HG02763 (cell line): ENCODE results near the gene PLEKHG3.

Experiments used
- ATAC-seq: cut with Tn5 transposase; IDR thresholded peaks from one replicate; pipeline ENCODE4 v1.9.1; 2021; ENCODE audit warnings: mild to moderate bottlenecking, moderate library complexity; ENCODE audit not compliant: unreplicated experiment

Gene PLEKHG3

DNA sequence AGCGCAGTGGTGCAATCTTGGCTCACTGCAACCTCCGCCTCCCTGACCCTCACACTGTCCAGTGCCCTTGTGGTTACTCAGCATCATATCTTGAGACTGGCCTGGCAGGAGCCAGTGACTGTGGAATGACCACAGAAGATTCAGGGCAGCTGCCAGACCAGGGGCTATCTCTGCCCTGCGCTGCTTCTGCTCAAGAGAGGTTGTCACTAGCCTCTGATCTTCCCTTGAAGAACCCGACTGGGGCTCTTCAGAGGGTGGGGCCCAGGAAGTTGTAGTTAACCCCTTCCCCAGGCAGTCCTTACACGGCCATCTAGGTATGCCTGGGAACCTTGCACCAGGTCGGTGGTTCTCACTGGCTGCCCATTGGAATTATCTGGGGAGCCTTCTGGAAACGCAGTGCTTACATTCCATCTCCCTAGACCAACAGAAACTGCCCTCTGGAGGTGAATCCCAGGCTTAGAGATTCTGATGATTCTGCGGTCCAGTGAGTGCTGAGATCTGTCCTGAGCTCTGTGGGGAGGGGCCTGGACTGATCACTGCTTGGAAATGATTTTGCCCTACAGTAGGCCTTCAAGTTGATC is 41.4 kb downstream of the PLEKHG3 start:
- ATAC-seq: no peak

DNA sequence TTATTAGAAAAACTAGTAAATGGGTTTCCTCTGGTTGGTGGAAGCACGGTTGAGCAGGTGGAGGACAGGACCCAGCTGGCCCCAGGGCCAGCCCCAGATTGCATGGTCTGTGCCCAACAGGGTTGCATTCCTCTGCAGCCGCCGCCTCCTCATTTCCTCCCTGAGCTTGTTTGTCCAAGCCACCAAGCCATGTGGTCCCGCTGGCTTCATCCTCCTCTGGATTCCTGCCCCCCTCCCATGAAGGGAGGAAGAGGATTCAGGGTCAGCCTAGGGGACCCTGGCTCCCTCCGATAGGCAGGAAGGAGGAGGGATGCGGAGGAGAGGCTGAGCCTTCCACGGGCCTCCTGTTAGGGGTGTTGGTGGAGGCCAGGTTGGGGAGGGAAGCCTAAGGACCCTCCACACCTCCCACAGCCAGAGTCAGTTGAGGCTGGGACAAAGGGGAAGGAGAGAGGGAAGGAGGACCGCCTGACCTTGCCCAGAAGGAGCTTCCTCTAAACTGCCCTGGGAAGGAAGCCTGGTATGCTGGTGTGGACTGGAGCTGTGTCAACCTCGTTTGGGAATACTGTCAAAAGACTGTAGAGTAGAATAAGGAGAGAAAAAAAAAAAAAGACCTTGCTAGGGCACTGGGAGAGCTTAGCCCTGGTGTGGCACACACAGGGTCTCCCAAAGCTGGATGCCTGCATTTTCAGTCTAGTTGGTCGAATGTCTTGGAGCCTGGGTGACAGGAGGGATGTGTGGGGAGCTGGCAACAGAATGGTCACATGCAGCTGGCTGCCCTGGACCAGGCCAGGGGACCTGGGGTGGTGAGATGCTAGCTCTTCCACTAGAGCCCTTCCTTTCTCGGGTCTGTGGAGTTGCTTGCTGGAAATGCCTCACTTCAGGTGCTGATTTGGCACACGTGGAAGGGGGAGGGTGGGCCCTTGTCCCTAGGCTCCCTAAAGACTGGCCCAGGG is 42.4 kb downstream of the PLEKHG3 start:
- ATAC-seq: no peak

DNA sequence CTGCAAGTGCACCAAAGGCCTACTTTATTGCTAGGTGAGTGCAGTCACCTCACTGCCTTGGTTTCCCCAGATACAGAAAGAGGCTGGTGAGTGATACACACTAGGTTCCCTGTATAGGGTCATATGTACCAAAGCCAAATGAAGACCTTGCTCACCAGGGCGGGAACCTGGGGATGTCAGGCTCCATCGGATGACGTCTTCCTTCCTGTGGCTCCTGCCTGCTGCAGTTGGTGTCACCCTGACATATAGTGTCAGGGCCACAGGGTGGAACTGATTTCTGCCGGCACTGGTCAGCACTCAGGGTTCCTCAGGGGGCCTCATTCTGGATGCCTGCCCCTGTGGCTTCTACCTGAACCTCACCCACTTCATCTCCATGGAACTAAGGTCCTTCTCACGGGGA is 43.1 kb downstream of the PLEKHG3 start:
- no peak for ATAC-seq

DNA sequence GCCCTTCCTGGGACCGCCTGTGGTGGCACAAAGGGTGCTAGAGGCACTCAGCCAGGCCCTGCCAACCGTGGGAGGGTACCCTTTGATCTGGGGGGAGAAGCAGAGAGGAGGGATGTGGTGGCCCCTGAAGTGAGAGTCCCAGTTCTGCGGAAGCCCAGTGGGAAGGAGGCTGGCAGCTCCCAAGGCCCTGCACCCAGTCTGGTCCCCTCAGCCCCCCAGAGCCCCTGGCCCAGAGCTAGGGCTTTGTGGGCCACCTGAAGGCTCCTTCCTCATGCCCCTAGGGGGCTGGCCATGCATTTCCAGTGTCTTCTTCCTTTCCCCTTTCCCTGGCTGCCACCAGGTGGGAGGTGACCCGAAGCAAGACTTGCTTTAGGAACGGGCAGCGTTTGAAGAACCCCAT is 44.3 kb downstream of the PLEKHG3 start:
- ATAC-seq: no peak

DNA sequence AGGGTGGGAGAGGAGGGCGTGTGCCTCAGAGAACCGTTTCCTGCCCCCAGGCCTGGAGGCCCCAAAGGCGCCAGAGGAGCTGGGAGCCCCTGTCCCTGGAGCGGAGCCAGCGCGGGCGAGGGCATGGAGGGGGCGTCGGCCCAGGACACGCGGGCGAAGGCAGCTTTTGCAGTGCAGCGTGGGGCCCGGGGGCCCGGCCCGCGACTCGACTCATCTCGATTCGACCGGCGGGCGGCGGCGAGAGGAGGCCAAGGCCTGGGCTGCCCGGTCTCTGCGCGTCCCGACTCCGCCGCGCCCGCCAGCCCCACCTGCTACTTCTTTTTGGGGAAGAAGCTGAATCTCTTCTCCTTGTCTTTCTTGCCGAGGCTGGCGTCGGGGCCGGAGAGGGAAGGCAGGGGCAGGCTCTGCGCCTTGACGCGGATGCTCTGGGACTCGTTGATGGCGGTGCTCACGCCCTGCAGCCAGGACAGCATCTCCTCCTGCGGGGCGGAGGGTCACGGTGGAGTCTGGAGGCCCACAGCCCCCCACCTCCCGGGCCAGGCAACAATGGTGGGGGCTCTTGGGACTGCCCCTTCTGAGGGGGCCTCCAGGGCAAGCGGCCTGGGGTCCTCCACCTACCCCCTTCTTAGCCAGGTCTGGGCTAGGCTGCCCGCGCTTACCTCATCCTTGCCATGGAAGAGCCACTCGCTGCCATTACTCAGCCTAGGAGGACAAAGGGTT is 44.9 kb downstream of the PLEKHG3 start:
- no peak for ATAC-seq

DNA sequence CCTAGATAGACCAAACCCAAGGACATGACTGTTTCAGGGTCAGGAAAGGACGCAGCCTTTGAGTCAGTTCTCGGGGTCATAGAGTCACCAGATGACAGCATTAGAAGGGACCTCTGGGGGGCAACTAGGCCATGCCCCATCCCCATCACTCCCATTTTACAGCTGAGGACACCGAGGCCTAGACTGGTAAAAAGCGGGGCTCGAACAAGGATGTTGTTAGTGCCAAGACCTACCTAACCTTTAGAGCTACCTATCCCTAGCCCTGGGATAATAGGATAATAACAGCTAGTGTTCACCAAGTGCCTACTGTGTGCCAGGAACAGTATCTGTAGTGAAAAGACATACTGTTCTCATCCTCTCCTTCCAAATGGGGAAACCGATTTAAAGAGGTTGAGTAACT is 48.7 kb downstream of the PLEKHG3 start:
- ATAC-seq: no peak

DNA sequence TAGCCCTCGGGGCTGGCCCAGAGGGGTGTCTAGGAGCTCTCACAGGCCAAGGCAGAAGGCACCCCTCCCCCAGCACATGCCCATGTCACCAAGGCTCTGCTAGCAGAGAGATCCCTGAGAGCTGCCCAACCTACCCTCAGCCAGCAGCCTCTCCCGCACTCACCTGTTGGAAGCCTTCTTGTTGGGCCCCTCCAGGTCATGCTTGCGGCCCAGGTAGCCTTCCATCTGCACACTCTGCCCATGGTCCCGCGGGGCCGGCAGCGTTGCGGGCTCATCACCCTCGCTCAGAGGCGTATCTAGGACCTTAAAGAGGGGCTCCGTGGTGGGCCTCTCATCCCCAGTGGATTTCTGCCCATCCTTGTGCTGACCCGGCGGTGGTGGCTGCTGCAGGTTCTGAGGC is 49.1 kb downstream of the PLEKHG3 start:
- no peak for ATAC-seq

DNA sequence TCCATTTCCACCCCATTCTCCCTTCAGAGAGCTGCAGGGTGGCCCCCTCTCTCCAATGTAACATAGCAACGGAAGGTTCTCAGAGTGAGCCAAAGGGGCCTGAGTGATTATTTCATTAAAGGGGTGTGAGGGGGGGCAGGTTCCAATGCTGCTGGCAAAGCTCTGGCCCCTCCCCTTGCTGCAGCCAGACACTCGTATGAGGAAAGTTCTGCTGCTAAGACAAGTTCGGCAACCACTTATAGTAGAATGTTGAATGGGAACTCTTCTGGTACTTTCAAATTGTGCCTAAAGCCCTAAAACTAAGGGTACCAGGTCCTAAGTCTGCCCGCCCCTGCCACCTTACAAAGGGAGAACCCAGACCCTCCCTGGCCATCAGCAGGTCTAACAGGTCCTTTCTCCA is 49.8 kb downstream of the PLEKHG3 start:
- ATAC-seq: no peak

DNA sequence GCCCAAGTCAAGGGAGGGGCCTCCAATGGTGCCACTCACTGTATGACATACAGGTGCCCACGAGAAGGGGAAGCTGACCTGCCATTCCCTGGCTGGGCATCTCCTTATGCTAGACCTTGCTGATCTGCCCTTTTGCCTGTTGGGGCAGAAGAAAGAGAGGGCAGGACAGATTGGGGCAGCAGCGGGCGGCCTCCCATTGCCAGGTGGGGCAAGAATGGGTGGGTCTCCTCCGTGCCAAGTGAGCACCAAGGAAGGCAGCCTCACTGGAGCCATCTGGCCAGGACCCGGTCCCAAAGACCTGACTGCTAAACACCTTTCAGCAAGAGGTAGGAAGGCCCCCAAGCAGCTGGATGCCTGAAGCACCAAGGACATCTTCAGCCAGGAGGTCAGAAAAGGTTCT is 50.5 kb downstream of the PLEKHG3 start:
- ATAC-seq: no peak

DNA sequence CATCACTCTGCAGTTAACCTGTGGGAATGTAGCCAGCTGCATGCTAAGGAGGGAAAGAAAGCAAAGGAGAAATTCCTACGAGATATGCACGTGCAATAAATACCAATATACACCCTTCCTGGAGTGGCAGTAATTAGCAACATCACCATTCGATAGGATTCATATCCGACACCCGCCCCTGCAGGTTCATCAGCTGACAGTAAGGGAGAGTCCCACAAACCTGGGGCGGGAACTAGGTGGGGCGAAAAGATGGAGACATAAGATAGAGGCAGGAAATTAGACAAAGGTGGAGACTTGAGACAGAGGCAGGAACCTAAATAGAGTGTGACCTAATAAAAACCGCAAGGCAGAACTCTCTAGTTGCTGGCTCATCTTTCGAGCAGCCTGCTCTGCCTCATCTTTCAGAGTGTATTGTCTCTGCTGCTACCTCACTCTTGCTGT is 51.6 kb downstream of the PLEKHG3 start:
- no peak for ATAC-seq

DNA sequence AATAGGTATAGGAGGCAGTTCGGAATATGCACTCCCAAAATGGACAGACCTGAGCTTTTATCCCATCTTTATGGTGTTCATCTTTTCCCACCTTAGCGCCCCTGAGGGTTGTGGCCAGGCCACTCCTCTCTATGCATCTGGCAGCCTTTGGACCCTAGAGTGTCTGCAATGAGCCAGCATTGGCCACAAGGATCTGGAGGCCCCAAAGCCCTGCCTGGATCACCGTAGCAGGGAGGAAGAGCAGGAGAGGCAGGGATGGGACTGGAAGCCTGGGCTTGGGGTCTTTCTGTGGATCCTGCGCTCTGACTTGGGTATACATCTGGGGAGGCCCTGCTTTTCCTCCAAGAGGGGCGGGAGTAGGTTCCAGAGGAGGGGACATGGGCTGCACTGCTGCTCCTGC is 52.5 kb downstream of the PLEKHG3 start:
- no peak for ATAC-seq

DNA sequence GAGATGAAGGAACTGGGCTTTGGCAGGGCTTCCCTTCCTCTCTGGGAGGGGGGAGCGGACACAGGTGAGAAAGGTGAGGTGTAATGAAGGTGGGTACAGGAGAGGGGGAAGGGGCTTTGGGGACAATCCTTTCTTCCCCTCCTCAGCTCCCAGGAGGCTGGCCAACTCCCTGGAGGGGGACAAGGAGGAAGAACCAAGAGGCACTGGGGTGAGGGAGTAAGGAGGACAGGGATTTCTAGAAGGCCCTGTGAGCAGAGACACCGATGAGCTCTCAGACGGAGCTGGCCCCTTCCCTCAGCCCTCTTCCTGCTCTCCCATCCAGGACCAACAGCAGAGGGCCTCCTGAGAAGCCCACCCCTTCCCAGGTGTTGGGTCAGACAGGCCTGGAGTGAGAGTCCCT is 53.4 kb downstream of the PLEKHG3 start:
- no peak for ATAC-seq

DNA sequence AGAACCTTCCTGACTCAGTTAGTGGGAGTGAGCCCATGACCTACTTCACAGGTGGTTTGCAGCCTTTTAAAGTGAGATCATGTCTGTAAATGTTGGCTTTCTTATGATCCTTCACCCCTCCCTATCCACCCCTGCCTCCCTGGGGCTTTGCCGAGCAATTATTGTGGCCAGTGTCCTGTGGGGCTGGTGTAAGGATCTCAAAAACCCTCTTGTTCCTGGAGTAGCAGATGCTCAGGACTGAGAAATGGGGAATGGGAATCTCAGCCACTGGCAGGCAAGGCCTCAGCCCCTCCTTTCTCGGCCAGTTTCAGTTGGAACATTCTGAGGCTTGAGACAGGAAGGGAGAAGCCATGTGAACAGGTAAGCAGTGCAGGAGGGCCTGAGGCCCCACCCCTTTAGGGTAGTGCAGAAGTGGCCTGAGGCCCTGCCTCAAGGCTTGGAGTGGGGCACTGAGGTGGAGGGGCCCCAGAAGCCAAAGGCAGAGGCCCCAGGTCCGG is 53.8 kb downstream of the PLEKHG3 start:
- no peak for ATAC-seq

DNA sequence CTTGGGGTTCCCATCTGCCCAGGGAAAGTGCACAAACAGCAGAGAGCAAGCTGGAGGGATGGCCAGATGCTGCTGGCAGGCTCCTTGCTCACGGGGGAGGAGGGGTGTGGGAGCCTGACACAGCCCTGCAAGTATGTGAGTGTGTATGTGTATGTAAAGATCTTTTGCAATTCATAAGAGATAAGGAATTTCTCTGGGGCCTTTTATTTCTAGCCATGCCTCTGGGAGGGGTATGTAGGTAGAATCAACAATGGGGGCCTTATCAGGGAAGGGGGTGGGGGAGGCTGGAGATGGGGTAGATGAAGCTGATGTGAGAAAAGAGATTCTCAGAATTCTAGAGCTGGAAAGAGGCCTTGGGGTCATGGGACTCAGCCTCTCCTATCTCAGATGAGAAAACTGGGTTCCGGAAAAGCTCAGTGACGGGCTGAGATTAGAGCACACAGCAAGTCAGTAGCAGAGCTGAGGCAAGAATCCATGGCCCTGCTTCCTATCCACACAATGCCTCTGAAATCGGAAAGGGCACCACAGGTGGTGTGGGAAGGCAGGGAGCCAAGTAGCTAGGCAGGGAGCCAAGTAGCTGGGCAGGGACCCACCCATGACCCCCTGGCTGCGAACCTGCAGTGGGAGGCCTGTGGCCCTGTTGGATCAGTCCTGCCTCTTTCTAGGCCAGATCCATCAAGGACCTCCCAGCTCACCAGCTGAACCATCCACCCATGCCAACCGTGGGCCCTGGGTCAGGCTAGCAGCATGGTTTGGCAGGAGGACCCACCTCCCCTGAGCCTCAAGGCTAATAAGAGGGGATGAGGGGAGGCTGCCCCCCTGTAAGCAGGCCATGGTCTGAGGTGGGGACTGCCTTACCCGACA is 54.7 kb downstream of the PLEKHG3 start:
- ATAC-seq: no peak

DNA sequence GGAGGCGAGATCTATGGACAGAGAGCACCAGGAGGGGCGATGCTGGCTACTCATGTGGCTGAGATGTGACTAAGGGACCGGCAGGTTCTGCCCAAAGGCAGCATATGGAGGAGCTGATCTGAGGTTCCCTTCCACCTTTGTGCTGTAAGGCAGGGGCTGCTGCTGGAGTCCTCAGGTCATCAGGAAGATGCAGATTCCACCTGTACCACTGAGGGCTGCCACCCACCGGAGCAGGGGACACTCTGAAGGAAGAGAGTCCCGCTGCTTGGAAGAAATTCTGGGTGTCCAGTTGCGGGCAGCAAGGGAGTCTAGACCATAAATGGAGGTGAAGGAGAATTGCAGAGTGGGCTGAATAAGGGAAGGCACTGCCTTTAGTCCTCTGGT is 55.3 kb downstream of the PLEKHG3 start:
- ATAC-seq: no peak

DNA sequence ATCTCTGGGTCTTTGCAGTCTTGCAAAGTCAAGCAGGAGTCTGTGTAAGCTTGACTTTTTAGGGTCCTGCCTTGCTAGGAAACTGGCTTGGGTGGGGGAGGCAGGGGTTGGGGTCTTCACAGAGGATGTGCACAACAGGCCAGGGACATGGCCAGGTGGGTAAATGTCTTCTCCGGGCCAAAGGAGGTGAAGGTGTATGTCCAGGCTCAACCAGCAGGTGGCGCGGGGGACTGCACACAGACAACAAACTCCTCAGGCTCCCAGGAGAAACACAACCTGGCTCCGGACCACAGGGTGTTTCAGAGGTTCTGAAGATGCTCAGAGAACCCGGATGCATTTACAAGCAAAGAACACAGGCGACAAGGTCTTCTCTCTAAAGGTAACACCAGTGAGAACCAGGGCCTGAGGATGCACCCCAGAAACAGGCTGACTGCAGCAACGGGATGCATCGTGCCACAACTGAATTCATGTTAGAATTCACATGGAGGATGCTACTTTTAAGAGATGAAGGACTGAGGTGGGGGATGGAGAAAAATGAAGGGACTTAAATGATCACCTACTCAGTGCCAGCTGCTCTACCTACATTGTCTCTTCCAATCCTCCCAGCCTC is 56.0 kb downstream of the PLEKHG3 start:
- ATAC-seq: no peak

DNA sequence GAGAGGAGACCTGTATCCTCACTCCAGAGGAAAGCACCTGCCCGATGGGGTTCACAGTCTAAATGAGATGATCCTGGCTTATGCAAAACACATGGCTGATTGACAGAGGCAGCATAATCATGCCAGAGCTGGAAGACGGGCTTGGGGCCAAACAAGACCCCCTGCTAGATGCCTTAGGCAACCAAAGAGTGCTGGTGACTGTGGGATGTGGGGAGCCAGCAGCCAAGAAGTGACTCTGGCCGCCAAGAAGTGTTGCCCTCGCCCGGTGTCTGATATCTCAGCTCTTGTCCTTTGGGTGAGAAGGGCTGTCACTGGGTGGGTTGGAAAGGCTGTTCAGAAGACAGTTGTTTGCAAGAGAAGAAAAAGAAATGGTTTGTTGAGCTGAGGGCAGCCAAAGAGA is 56.7 kb downstream of the PLEKHG3 start:
- no peak for ATAC-seq

DNA sequence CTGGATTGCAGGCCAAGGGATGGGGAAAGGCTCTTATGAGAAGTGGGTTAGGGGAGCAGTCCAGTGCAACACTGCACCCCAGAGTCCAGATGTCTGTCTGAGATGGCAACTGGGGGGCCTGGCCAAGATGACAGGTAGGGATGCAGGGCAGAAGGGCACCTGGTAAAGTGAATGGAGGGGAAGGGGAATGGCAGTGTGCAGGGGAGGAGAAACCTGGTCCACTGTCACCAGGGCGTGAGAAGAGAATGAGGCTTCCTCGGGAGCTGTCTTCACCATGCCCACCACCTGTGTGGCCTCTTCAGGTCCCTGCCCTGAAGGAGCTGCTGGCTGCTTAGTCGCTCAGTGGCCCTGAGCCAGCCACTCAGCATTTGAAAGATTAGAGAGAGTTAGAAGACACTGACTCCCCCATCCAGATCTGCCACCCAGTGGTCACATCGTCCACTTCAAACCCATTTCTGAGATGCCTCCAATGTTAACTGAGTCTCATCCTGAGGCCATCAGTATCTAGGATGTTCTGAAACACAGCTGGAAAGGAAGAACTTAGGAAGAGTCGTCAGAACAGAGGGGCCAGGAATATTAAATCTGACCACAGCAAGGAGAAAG is 57.3 kb downstream of the PLEKHG3 start:
- ATAC-seq: no peak

DNA sequence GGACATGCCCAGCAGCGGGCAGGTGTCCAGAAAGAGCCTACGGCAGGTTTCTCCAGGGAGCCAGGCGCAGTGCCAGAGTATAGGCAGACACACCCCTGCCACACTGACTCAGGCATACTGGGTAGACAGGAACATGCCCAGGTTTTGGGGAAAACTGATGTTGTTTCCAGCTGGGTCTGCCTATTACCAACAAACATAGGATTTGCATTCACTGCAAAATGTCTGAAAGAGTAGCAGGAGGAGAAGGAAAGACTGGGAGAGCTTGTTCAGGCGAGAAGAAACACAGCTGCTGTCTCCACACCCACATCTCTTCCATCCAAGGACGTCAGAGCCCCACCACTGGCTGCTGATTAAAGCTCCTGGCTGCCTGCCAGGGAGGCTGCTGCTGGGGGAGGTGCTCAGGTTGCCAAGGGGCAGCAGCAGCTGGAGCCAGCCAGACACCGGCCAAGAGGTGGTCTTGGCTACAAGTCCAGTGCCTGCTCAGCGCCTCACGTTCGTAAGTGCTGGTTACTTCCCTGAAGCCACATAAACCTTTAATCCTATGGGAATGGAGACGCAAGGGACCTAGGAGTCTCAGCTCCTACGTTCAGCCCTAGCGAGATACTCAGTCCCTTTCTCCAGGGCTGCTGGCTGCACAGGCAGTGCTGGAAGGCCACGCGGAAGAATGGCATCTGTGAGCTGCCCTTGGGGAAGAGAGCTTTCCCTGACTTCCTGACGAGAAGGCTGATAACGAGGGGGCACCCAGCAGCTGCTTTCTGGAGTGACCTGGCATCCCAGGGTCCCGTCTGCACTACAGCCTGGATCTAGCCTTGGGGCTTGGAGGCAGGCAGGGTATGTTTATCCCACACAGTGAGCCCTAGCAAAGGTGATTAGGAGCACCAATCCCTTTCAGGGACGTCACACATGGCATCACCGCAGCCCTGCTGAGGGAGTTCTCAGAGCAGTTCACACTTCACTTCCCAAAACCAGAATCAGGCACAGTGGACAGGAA is 58.1 kb downstream of the PLEKHG3 start:
- no peak for ATAC-seq
